ENCODE data around the gene STX4.

DNA sequence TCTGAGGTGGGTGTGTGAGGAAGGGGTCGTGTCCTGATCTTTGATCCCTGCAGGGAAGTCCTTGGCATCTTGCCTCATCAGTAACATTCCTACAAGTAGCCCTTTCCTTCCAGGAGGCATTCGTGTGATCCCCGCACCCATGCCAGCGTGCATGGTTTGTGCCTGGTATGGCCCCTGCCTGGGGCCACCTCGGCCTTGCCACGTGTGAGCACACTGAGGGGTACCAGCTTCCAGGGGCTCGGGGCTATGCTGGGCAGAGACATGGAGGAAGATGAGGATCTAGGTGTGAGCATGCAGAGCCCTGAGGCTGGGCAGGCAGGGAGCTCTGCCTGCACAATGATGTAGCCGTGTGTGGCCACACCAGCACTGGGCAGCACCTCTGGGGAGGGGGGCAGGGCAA is 42.3 kb upstream of the STX4 start:
- TF ChIP-seq, protein P1, sequence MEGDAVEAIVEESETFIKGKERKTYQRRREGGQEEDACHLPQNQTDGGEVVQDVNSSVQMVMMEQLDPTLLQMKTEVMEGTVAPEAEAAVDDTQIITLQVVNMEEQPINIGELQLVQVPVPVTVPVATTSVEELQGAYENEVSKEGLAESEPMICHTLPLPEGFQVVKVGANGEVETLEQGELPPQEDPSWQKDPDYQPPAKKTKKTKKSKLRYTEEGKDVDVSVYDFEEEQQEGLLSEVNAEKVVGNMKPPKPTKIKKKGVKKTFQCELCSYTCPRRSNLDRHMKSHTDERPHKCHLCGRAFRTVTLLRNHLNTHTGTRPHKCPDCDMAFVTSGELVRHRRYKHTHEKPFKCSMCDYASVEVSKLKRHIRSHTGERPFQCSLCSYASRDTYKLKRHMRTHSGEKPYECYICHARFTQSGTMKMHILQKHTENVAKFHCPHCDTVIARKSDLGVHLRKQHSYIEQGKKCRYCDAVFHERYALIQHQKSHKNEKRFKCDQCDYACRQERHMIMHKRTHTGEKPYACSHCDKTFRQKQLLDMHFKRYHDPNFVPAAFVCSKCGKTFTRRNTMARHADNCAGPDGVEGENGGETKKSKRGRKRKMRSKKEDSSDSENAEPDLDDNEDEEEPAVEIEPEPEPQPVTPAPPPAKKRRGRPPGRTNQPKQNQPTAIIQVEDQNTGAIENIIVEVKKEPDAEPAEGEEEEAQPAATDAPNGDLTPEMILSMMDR (IDR thresholded peaks at IDR 0.05; ENCODE audit: insufficient read depth, low read length, poor library complexity, severe bottlenecking): no peak
- no peak for TF ChIP-seq EZH2phosphoT487 (conservative IDR thresholded peaks at IDR 0.05; ENCODE audit: low read length)

Measured in SU-DHL-6 (cell line).